ENCODE data around the gene PRR16.

The PRR16 gene

GRCh38 chr5:120476063-120476462 lies 12.0 kb downstream of the PRR16 start:
- TF ChIP-seq CTCF (IDR thresholded peaks at IDR 0.05; ENCODE audit: extremely low read depth, missing control alignments): no peak
- no peak for DNase-seq (ENCODE audit: low spot score)

GRCh38 chr5:120479066-120479465 lies 15.0 kb downstream of the PRR16 start:
- DNase-seq (ENCODE audit: low spot score): no peak

GRCh38 chr5:120499876-120500563 lies 35.9 kb downstream of the PRR16 start:
- TF ChIP-seq CTCF (IDR thresholded peaks at IDR 0.05; ENCODE audit: extremely low read depth, missing control alignments): no peak
- no peak for DNase-seq (ENCODE audit: low spot score)

More at GRCh38 chr5:120479066-120479465, 15.0 kb downstream of the PRR16 start:
- TF ChIP-seq CTCF (IDR thresholded peaks at IDR 0.05; ENCODE audit: extremely low read depth, missing control alignments): no peak

- TF ChIP-seq CTCF (IDR thresholded peaks at IDR 0.05; ENCODE audit: extremely low read depth, missing control alignments): no peak
- no peak for DNase-seq (ENCODE audit: low spot score)
These were observed 38.4 kb downstream of the PRR16 start for GRCh38 chr5:120502531-120502930.

GRCh38 chr5:120503341-120503740 lies 39.2 kb downstream of the PRR16 start:
- TF ChIP-seq CTCF (IDR thresholded peaks at IDR 0.05; ENCODE audit: extremely low read depth, missing control alignments): no peak
- no peak for DNase-seq (ENCODE audit: low spot score)

GRCh38 chr5:120504057-120504456 lies 40.0 kb downstream of the PRR16 start:
- no peak for TF ChIP-seq CTCF (IDR thresholded peaks at IDR 0.05; ENCODE audit: extremely low read depth, missing control alignments)
- no peak for DNase-seq (ENCODE audit: low spot score)

- no peak for DNase-seq (ENCODE audit: low spot score)
- TF ChIP-seq CTCF (IDR thresholded peaks at IDR 0.05; ENCODE audit: extremely low read depth, missing control alignments): no peak
These were observed 43.1 kb downstream of the PRR16 start for GRCh38 chr5:120507197-120507596.

Data from GM20000 (cell line).